ENCODE results near the gene RPS17. TPM values are rescaled to one million over a fixed set of nuclear protein-coding genes. Genes with fewer than 3 reads are reported as not detected.

RPS17 gene
- total and polyA plus RNA-seq, 7 donors = 1,463 to 6,196 (median 3,825) TPM

GRCh38 chr15:82566690-82567089 is 26.4 kb upstream of the RPS17 start:
- Histone ChIP-seq H3K27ac (no peak overlapping the region), H3K36me3 (peaks cover 0 to 7% (median 2%) of the 10 kb centered on the region in 4 donors), H3K9me3 (no peaks in the 10 kb centered on the region), H3K27me3 (no peaks in the 10 kb centered on the region), H3K4me3 (no peak overlapping the region), H3K4me1 (peaks cover 0 to 12% (median 10%) of the 10 kb centered on the region in 4 donors)
- WGBS, 2 donors = 67 to 81% methylated on average over 1 of the region's 1 CpG
- intact Hi-C loops (cut with DNase I) = no loop called here
- TF ChIP-seq POLR2AphosphoS5 (IDR thresholded peaks at IDR 0.05) (no peak), EP300 (IDR thresholded peaks at IDR 0.05) (no peak), CTCF (IDR thresholded peaks at IDR 0.05) (no peak), POLR2A (IDR thresholded peaks at IDR 0.05) (no peak)
- DNase-seq = no peak

DNA sequence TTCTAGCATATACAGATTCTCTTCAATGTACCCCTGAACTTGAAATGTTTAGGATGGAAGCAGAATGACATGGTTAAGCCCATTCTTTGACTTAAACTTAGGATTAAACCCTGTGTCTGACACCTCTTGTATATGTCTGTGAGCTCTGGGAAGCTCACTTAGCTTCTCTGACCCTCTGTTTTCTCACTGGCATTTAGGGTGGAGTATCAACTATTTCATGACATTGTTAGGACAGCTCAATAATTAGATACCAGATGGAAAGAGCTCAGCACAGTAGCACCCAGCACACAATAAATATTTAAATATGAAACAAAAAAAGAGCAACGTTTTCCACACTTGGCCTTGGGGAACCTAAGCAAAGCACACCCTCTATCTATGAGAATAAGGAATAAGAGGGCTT is 18.2 kb upstream of the RPS17 start:
- Histone ChIP-seq H3K36me3 (peaks cover 0 to 11% (median 0%) of the 10 kb centered on the region in 4 donors), H3K4me1 (no peaks in the 10 kb centered on the region), H3K27me3 (no peaks in the 10 kb centered on the region), H3K4me3 (no peak overlapping the region), H3K9me3 (no peaks in the 10 kb centered on the region), H3K27ac (no peak overlapping the region)
- WGBS, 2 donors = 22 to 52% methylated on average over 1 of the region's 1 CpG
- TF ChIP-seq POLR2AphosphoS5 (IDR thresholded peaks at IDR 0.05) (no peak), EP300 (IDR thresholded peaks at IDR 0.05) (no peak), CTCF (IDR thresholded peaks at IDR 0.05) (no peak), POLR2A (IDR thresholded peaks at IDR 0.05) (no peak)
- intact Hi-C loops (cut with DNase I) = no loop called here
- no peak for DNase-seq

DNA sequence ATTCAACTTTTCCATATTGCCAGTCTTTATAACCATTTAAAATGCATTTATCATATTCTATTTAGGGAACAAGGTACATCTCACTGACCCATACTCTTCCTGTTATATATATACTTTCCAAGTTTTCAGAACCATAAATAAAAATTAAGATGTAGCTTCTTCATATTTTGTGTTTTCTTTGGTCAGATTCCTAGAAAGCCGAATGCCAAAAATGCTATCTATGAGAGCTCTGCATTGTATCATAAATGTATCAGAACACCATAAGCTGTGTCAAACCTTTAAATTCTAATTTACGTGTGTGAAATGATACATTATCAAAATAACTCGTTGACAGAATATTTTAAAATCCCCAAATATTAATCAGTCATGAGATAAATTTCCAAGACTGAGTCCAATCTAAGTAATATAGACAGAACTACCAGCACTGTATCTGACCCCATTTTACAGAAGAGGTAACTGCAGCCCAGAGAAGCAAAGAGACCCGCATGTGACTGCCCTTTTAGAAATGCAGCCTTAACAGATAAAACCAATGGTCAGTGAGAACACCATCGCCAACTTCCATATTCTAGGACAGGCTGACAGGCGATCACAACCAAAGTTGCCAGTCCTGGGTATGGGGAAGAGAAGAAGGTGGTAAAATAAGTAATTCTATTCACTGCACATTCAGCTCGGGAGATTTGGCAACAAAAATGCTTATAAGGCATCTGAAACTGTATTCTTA is 16.2 kb upstream of the RPS17 start:
- Histone ChIP-seq H3K4me1 (no peaks in the 10 kb centered on the region), H3K9me3 (no peaks in the 10 kb centered on the region), H3K27me3 (no peaks in the 10 kb centered on the region), H3K27ac (no peak overlapping the region), H3K4me3 (no peak overlapping the region), H3K36me3 (peaks cover 0 to 31% (median 5%) of the 10 kb centered on the region in 4 donors)
- WGBS, 2 donors = 83 to 88% methylated on average over 7 of the region's 7 CpGs
- intact Hi-C loops (cut with DNase I) = no loop called here
- TF ChIP-seq POLR2AphosphoS5 (IDR thresholded peaks at IDR 0.05) = no peak
- no peak for TF ChIP-seq CTCF (IDR thresholded peaks at IDR 0.05)
- TF ChIP-seq POLR2A (IDR thresholded peaks at IDR 0.05) = no peak
- no peak for TF ChIP-seq EP300 (IDR thresholded peaks at IDR 0.05)
- no peak for DNase-seq

DNA sequence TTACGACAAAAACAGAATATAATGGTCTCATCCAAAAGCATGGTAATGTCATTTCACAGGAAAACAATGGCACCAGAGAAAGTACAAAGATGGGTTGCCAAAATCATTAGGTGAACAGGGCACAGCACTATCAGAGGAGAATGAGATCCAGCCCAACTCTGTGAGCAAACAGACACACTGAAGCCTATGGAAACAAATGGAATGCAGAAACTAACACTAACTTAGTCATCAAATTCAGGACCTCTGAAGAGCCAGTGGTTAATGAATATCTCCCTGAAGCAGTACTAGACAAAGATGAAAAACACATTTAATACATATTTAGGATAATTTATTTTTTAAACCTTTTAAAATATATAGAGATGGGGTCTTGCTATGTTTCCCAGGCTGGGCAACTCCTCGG is 14.6 kb upstream of the RPS17 start:
- peaks cover 0 to 39% (median 11%) of the 10 kb centered on the region in 4 donors for H3K36me3 ChIP-seq
- TF ChIP-seq EP300 (IDR thresholded peaks at IDR 0.05) (no peak), CTCF (IDR thresholded peaks at IDR 0.05) (no peak), POLR2AphosphoS5 (IDR thresholded peaks at IDR 0.05) (no peak), POLR2A (IDR thresholded peaks at IDR 0.05) (no peak)
- no peaks in the 10 kb centered on the region for H3K4me1 ChIP-seq
- H3K4me3 ChIP-seq = no peak overlapping the region
- H3K27ac ChIP-seq = no peak overlapping the region
- 91 to 93% methylated on average over 2 of the region's 2 CpGs for WGBS, 2 donors
- DNase-seq = no peak
- no peaks in the 10 kb centered on the region for H3K9me3 ChIP-seq
- H3K27me3 ChIP-seq = no peaks in the 10 kb centered on the region
- intact Hi-C loops (cut with DNase I) = no loop called here

DNA sequence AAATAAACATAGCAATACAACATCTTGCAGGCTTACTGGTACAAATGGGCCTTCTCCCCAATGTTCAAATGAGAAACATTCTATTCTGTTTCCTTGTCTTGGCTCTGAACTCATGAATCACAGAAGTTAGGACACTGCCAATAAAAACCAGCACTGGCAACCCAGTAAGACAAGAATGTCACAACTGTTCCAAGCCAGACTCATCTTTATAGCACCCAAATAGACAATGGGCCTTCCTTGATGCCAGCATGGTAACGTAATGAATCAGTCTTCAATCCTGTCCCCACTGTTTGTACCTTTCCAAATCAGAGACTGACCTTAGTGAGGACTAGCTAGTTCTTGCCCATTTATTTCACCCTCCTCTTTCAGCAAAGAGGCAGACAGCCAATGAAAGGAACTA is 14.1 kb upstream of the RPS17 start:
- 87 to 92% methylated on average over 1 of the region's 1 CpG for WGBS, 2 donors

More for the DNA sequence above, 14.1 kb upstream of the RPS17 start:
- H3K36me3 ChIP-seq = peaks cover 0 to 44% (median 13%) of the 10 kb centered on the region in 4 donors
- TF ChIP-seq POLR2AphosphoS5 (IDR thresholded peaks at IDR 0.05) = no peak
- no peak for TF ChIP-seq EP300 (IDR thresholded peaks at IDR 0.05)
- no peak for TF ChIP-seq POLR2A (IDR thresholded peaks at IDR 0.05)
- no peak for TF ChIP-seq CTCF (IDR thresholded peaks at IDR 0.05)
- no peak overlapping the region for H3K4me3 ChIP-seq
- H3K27ac ChIP-seq = no peak overlapping the region
- no peaks in the 10 kb centered on the region for H3K9me3 ChIP-seq
- DNase-seq = no peak
- no peaks in the 10 kb centered on the region for H3K27me3 ChIP-seq
- intact Hi-C loops (cut with DNase I) = no loop called here
- H3K4me1 ChIP-seq = no peaks in the 10 kb centered on the region

All from sigmoid colon (tissue), 7 donors.